Ammon's horn (tissue), 1 donor: Measurements from ENCODE around the gene GMEB2.
"Not testable (repeated sequence)": the region's sequence is repeated elsewhere in the genome, so short reads cannot be mapped to it uniquely, and the experiment has no call there.

Experiments
- DNase-seq: peaks from one replicate; pipeline ENCODE4 v3.0.0-alpha.2; 2016; ENCODE audit warnings: low spot score

GMEB2 gene

GRCh38 chr20:63657260-63657936 is 30.5 kb upstream of the GMEB2 start:
- DNase-seq: no peak

- no peak for DNase-seq
These were observed 29.6 kb upstream of the GMEB2 start for GRCh38 chr20:63656451-63656850.

GRCh38 chr20:63655249-63655648 is 28.3 kb upstream of the GMEB2 start:
- no peak for DNase-seq

GRCh38 chr20:63653974-63654668 is 27.2 kb upstream of the GMEB2 start:
- DNase-seq: no peak

GRCh38 chr20:63653041-63653973 is 26.4 kb upstream of the GMEB2 start, which contains the start of gene STMN3:
Gene STMN3 (minus strand): TSS chr20:63653424. CDS start chr20:63653345, 79 bp downstream.
- peak; percentile 93 for DNase-seq

- no peak for DNase-seq
These were observed 25.5 kb upstream of the GMEB2 start for GRCh38 chr20:63652192-63652980.

GRCh38 chr20:63651942-63652191 is 25.0 kb upstream of the GMEB2 start:
- no peak for DNase-seq

- not testable (repeated sequence) for DNase-seq
These were observed 23.6 kb upstream of the GMEB2 start for GRCh38 chr20:63650486-63650885.

- no peak for DNase-seq
These were observed 22.1 kb upstream of the GMEB2 start for GRCh38 chr20:63648895-63649589.

GRCh38 chr20:63648190-63648589 is 21.3 kb upstream of the GMEB2 start:
- DNase-seq: no peak

GRCh38 chr20:63645218-63645617 is 18.3 kb upstream of the GMEB2 start:
- no peak for DNase-seq

- DNase-seq: no peak
These were observed 17.0 kb upstream of the GMEB2 start for GRCh38 chr20:63643946-63644345.

- no peak for DNase-seq
These were observed 16.6 kb upstream of the GMEB2 start for GRCh38 chr20:63643499-63643898.

GRCh38 chr20:63642527-63643247 is 15.8 kb upstream of the GMEB2 start:
- DNase-seq: no peak

GRCh38 chr20:63641792-63642523 is 15.1 kb upstream of the GMEB2 start:
- peak; percentile 86 for DNase-seq

- no peak for DNase-seq
These were observed 14.4 kb upstream of the GMEB2 start for GRCh38 chr20:63641146-63641791.

GRCh38 chr20:63640686-63641085 is 13.8 kb upstream of the GMEB2 start:
- DNase-seq: not testable (repeated sequence)

- DNase-seq: no peak
These were observed 13.2 kb upstream of the GMEB2 start for GRCh38 chr20:63640086-63640485.
